Nephron progenitor cell (in vitro differentiated cells): ENCODE data around the gene SRD5A1.

ENCODE experiments used
- DNase-seq: peaks from one replicate; pipeline ENCODE4 v3.0.0; 2021
- H3K27ac Mint-ChIP-seq: 2 replicates; pipeline ENCODE4 v1.8.0; 2021; ENCODE audit warnings: mild to moderate bottlenecking, moderate library complexity, mixed read lengths
- H3K27me3 Mint-ChIP-seq: 2 replicates; pipeline ENCODE4 v1.8.0; 2021; ENCODE audit warnings: mild to moderate bottlenecking, low read depth, mixed read lengths; ENCODE audit not compliant: poor library complexity
- H3K36me3 Mint-ChIP-seq: 2 replicates; pipeline ENCODE4 v1.8.0; 2021; ENCODE audit warnings: low read depth, mixed read lengths
- H3K4me1 Mint-ChIP-seq: 2 replicates; pipeline ENCODE4 v1.8.0; 2021; ENCODE audit warnings: mixed read lengths
- H3K4me3 Mint-ChIP-seq: 2 replicates; pipeline ENCODE4 v1.8.0; 2021; ENCODE audit warnings: mild to moderate bottlenecking, moderate library complexity, mixed read lengths
- H3K9me3 Mint-ChIP-seq: 2 replicates; pipeline ENCODE4 v1.8.0; 2021; ENCODE audit warnings: mild to moderate bottlenecking, moderate library complexity, mixed read lengths
- TF ChIP-seq, protein P1 (sequence below): fragments of 200-600 bp; sonication (generic); IDR thresholded peaks from 2 replicates; pipeline ENCODE4 v1.5.0; 2021; ENCODE audit warnings: antibody characterized with exemption

Gene SRD5A1

DNA sequence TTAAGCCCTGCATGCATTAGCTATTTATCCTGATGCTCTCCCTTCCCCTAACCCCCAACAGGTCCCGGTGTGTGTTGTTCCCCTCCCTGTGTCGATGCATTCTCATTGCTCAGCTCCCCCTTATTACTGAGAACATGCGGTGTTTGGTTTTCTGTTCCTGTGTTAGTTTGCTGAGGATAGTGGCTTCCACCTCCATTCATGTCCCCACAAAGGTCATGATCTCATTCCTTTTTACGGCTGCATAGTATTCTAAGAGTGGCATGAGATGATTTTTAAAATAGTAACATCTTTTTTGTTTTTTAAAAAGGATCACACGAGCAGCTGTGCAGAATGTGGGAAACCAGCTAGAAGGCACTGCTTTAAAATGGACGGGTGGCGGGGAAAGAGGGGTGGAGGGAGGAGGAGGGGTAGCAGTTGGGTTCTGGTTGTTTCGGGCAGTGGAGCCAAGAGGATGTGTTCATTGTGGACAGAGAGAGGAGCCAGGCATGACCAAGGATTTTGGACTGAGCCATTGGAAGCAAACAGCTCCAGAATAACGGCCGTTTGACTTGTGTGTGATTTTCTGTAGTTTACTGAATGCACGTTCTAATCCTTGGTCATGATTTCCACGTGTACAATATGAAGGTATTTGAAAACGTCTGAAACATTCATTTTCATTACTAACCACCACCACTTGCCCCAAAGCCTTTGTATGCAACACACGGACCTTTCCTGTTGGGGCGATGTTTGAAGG is 78.3 kb downstream of the SRD5A1 start:
- TF ChIP-seq, protein P1, sequence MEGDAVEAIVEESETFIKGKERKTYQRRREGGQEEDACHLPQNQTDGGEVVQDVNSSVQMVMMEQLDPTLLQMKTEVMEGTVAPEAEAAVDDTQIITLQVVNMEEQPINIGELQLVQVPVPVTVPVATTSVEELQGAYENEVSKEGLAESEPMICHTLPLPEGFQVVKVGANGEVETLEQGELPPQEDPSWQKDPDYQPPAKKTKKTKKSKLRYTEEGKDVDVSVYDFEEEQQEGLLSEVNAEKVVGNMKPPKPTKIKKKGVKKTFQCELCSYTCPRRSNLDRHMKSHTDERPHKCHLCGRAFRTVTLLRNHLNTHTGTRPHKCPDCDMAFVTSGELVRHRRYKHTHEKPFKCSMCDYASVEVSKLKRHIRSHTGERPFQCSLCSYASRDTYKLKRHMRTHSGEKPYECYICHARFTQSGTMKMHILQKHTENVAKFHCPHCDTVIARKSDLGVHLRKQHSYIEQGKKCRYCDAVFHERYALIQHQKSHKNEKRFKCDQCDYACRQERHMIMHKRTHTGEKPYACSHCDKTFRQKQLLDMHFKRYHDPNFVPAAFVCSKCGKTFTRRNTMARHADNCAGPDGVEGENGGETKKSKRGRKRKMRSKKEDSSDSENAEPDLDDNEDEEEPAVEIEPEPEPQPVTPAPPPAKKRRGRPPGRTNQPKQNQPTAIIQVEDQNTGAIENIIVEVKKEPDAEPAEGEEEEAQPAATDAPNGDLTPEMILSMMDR: no peak
- H3K27me3 Mint-ChIP-seq: peaks cover 10% of the 10 kb centered on the region
- no peaks in the 10 kb centered on the region for H3K36me3 Mint-ChIP-seq
- peak overlapping the region; percentile 66 for H3K27ac Mint-ChIP-seq
- H3K9me3 Mint-ChIP-seq: no peaks in the 10 kb centered on the region
- peaks cover 42% of the 10 kb centered on the region for H3K4me1 Mint-ChIP-seq
- peak overlapping the region; percentile 84 for H3K4me3 Mint-ChIP-seq
- DNase-seq: no peak

DNA sequence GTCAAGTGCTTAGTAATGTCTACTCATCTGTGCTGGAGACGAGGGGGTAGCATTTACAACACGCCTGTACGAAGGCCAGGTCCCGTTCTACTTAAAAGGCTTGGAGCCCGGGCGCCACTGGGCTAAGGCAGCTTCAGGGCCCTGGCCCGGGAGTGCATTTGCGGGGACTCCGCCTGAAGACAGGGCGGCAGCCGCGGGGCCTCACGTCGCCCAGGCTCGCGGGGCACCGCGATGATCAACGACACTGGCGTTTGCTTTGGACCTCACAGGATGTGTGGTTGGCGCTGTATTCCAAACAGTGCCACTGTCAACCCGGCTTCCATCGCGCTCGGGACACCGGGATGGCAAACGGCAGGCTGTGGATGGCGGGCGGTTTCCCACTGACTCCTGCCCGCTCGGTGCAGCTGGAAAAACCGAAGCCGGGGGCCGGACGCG is 78.9 kb downstream of the SRD5A1 start:
- DNase-seq: peak; percentile 61
- Mint-ChIP-seq H3K36me3 (no peaks in the 10 kb centered on the region), H3K27ac (peak overlapping the region; percentile 98), H3K4me3 (peak overlapping the region; percentile 84), H3K27me3 (peaks cover 8% of the 10 kb centered on the region), H3K4me1 (peaks cover 48% of the 10 kb centered on the region), H3K9me3 (no peaks in the 10 kb centered on the region)
- TF ChIP-seq, protein P1: no peak

DNA sequence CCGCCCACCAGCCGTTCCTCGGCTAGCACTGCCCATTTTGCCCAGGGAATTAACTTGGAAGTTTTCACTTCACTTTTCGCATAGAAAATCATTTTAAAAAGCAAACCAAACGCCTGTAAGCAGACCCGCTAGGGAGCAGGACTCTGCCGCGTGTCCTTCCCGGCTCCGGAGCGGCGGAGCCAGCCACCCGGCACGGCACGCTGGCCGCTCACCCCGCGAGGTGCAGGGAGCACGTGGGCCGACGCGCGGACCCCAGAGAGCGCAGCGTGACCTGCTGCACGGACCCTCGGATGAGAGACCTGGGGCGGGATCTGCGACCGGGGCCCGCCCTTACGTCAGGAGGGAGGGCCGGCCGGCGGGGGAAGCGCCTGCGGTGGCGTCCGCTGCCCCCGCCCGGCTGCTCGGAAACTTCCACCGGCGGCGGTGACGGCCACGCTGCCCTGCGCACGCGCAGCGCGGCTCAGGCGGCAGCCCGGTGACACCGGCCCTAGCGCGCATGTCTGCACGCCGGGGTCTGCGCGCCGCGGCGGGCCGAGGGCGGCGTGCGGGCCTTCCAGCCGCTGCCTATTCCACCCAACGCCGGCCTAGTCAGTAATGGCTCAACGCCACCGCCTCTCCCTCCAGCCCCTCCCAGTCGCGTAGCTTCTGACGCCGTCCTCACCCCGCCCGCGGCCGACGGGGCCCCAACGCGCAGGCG is 79.5 kb downstream of the SRD5A1 start:
- Mint-ChIP-seq H3K27me3 (peaks cover 8% of the 10 kb centered on the region), H3K4me3 (peak overlapping the region; percentile 84), H3K4me1 (peaks cover 54% of the 10 kb centered on the region), H3K9me3 (no peaks in the 10 kb centered on the region), H3K36me3 (no peaks in the 10 kb centered on the region), H3K27ac (peak overlapping the region; percentile 98)
- TF ChIP-seq, protein P1: no peak
- peak; percentile 96 for DNase-seq

DNA sequence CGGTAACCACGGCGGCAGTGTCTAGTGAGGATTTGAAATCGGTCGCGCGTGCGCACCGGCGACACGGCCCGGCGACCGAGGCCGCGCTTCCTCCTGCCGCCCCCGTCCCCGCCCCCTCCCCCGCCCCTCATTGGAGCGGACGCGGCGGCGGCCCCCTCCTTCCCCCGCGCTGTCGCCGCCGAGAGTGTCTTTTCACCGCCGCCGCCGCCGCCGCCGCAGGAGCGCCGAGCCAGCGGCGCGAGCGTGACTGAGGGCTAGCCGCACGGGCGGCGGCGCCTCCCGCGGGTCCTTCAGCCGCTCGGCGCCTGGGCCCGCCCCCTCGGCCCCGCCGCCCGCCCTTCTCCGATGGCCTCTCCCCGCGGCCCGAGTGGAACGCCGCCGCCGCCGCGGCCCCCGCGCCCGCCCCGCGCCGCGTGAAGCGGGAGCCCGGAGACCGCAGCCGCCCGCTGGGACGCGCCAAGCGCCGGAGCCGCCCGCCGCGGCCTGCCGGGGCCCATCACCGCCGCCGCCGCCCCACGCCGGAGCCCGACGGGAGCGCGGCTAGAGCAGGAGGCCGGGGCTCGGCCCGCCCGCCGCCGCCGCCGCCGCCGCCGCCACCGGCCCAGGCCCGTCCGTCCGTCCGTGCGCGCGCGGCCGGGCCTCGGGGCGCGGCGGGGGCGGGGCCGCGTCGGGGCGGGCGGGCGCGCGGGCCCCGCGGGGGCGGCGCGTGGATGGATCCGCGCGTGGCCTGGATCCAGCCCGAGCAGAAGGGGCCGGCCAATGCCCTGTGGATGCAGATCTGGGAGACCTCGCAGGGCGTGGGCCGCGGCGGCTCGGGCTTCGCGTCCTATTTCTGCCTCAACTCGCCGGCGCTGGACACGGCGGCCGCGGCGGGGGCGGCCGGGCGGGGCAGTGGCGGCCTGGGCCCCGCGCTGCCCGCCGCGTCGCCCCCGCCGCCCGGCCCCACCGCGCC is 80.3 kb downstream of the SRD5A1 start, which contains the start of gene TENT4A:
Gene TENT4A, plus strand, starts transcription at position 159 of the 952 bp plus-strand sequence. Its CDS starts 552 bp downstream, at position 711.
- H3K27ac Mint-ChIP-seq: peak within 1 kb of the TSS; percentile 98
- peaks cover 5% of the 10 kb centered on the region for H3K36me3 Mint-ChIP-seq
- no peaks in the 10 kb centered on the region for H3K9me3 Mint-ChIP-seq
- TF ChIP-seq, protein P1: no peak
- peaks cover 60% of the 10 kb centered on the region for H3K4me1 Mint-ChIP-seq
- H3K4me3 Mint-ChIP-seq: peak within 1 kb of the TSS; percentile 84
- DNase-seq: peak; percentile 47
- peaks cover 8% of the 10 kb centered on the region for H3K27me3 Mint-ChIP-seq

DNA sequence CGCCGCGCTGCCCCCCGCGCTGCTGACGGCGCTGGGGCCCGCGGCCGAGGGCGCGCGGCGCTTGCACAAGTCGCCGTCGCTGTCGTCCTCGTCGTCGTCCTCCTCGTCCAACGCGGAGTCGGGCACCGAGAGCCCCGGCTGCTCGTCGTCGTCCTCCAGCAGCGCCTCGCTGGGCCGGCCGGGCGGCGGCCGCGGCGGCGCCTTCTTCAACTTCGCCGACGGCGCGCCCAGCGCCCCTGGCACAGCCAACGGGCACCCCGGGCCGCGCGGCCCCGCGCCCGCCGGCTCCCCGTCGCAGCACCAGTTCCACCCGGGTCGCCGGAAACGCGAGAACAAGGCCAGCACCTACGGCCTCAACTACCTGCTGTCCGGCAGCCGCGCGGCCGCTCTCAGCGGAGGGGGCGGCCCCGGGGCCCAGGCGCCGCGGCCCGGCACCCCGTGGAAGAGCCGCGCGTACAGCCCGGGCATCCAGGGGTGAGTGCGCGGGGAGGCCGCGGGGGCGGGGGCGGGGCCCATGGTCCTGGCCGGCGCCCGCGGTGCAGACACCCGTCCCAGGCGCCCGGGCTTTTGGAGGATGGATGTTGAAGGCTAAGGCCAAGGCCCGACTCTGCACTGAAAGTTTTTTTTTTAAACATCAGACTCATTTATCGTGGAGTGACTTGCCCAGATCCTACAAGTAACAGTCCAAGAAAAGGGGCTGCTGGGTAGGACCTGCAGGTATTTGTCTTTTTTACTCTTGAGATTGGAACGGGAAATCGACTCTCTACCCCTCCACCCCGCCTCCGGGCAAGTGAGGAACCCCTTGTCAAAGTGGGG is 81.2 kb downstream of the SRD5A1 start:
- H3K27me3 Mint-ChIP-seq: peaks cover 7% of the 10 kb centered on the region
- TF ChIP-seq, protein P1: no peak
- H3K36me3 Mint-ChIP-seq: peaks cover 11% of the 10 kb centered on the region
- no peaks in the 10 kb centered on the region for H3K9me3 Mint-ChIP-seq
- peak overlapping the region; percentile 90 for H3K4me3 Mint-ChIP-seq
- peaks cover 65% of the 10 kb centered on the region for H3K4me1 Mint-ChIP-seq
- DNase-seq: peak; percentile 52
- H3K27ac Mint-ChIP-seq: no peak overlapping the region
